ENCODE data around the gene NRG3. TPM values are rescaled to one million over a fixed set of nuclear protein-coding genes. Genes with fewer than 3 reads are reported as not detected.

NRG3 gene
- total RNA-seq, 1 experiment from 2014 or later = not detected

GRCh38 chr10:81920213-81920829 is 45.3 kb downstream of the NRG3 start:
- Histone ChIP-seq H3K9ac (ENCODE audit: low read length) (no peak overlapping the region), H3K4me1 (ENCODE audit: control insufficient read depth in 1 of 2, insufficient read depth in 2 of 2, low read length in 2 of 2) (no peaks in the 10 kb centered on the region), H3K79me2 (ENCODE audit: insufficient read depth, low read length) (no peaks in the 10 kb centered on the region), H3K9me3 (ENCODE audit: control insufficient read depth in 1 of 2, insufficient read depth in 1 of 2, low read depth in 1 of 2, low read length in 2 of 2) (peaks cover 6 to 18% of the 10 kb centered on the region in 2 experiments; a peak in 2 of 4 replicates), H4K20me1 (ENCODE audit: insufficient read depth) (no peaks in the 10 kb centered on the region), H3K4me3 (replicated peaks in 1 of 2; ENCODE audit: low read depth in 1 of 2, low read length in 2 of 2) (no peak overlapping the region), H3K36me3 (ENCODE audit: control insufficient read depth in 1 of 2, insufficient read depth in 2 of 2, low read length in 2 of 2) (no peaks in the 10 kb centered on the region), H3K4me2 (ENCODE audit: low read length) (no peak overlapping the region), H3K27ac (ENCODE audit: low read depth, low read length) (no peak overlapping the region), H3K9me2 (ENCODE audit: insufficient read depth) (no peaks in the 10 kb centered on the region), H3K27me3 (ENCODE audit: insufficient read depth, low read length) (no peaks in the 10 kb centered on the region), H2AFZ (ENCODE audit: low read depth, low read length, poor library complexity, severe bottlenecking) (no peak overlapping the region)
- ChIA-PET RAD21 (ENCODE audit: low non-redundant PET in 1 of 2, low total read pairs in 2 of 2, uncharacterized antibody in 2 of 2, unreplicated experiment in 2 of 2) (no interaction called here), POLR2A (no interaction called here), CTCF (no interaction called here)
- intact Hi-C loops (cut with micrococcal nuclease) = no loop called here
- no peak for DNase-seq (ENCODE audit: low read depth, low spot score)
- TF ChIP-seq POLR2AphosphoS5 (IDR thresholded peaks at IDR 0.05; ENCODE audit: low read depth, low read length) (no peak), CTCF (IDR thresholded peaks at IDR 0.05 in 2 of 3, conservative IDR thresholded peaks at IDR 0.05 in 1 of 3; ENCODE audit: borderline replicate concordance in 1 of 3, insufficient read depth in 1 of 3, low read depth in 2 of 3, low read length in 2 of 3) (peak in 2 of 3 experiments; percentile 37 to 44; a peak in 3 of 6 replicates)
- BruUV-seq (replicated peaks) = no TSS peak
- no peak for ATAC-seq

GRCh38 chr10:81928119-81928518 is 53.1 kb downstream of the NRG3 start:
- H4K20me1 ChIP-seq (ENCODE audit: insufficient read depth) = no peaks in the 10 kb centered on the region
- BruUV-seq (replicated peaks) = no TSS peak
- no peak overlapping the region for H2AFZ ChIP-seq (ENCODE audit: low read depth, low read length, poor library complexity, severe bottlenecking)
- TF ChIP-seq ATF3 (IDR thresholded peaks at IDR 0.05) (no peak), POLR2AphosphoS5 (IDR thresholded peaks at IDR 0.05; ENCODE audit: low read depth, low read length) (no peak), ZFX (IDR thresholded peaks at IDR 0.05) (no peak), SIN3A (IDR thresholded peaks at IDR 0.05; ENCODE audit: low read depth) (no peak), SRF (IDR thresholded peaks at IDR 0.05; ENCODE audit: low read depth) (no peak), SP1 (IDR thresholded peaks at IDR 0.05; ENCODE audit: low read depth) (no peak), ZBTB33 (IDR thresholded peaks at IDR 0.05; ENCODE audit: extremely low read depth, insufficient replicate concordance, low read length) (no peak), CBX3 (IDR thresholded peaks at IDR 0.05; ENCODE audit: low read depth) (no peak), CEBPB (IDR thresholded peaks at IDR 0.05; ENCODE audit: low read depth) (no peak), EGR1 (IDR thresholded peaks at IDR 0.05; ENCODE audit: low read depth) (no peak), REST (IDR thresholded peaks at IDR 0.05; ENCODE audit: low read depth) (no peak), RAD21 (IDR thresholded peaks at IDR 0.05; ENCODE audit: low read depth) (no peak)

More at GRCh38 chr10:81928119-81928518, 53.1 kb downstream of the NRG3 start:
- H3K4me1 ChIP-seq (ENCODE audit: control insufficient read depth in 1 of 2, insufficient read depth in 2 of 2, low read length in 2 of 2) = no peaks in the 10 kb centered on the region
- H3K4me3 ChIP-seq (replicated peaks in 1 of 2; ENCODE audit: low read depth in 1 of 2, low read length in 2 of 2) = no peak overlapping the region
- H3K27me3 ChIP-seq (ENCODE audit: insufficient read depth, low read length) = no peaks in the 10 kb centered on the region
- no peak overlapping the region for H3K9ac ChIP-seq (ENCODE audit: low read length)
- ChIA-PET RAD21 (ENCODE audit: low non-redundant PET in 1 of 2, low total read pairs in 2 of 2, uncharacterized antibody in 2 of 2, unreplicated experiment in 2 of 2) (no interaction called here), CTCF (no interaction called here), POLR2A (no interaction called here)
- no peaks in the 10 kb centered on the region for H3K36me3 ChIP-seq (ENCODE audit: control insufficient read depth in 1 of 2, insufficient read depth in 2 of 2, low read length in 2 of 2)
- no peaks in the 10 kb centered on the region for H3K79me2 ChIP-seq (ENCODE audit: insufficient read depth, low read length)
- intact Hi-C loops (cut with micrococcal nuclease) = no loop called here
- H3K4me2 ChIP-seq (ENCODE audit: low read length) = no peak overlapping the region
- H3K27ac ChIP-seq (ENCODE audit: low read depth, low read length) = no peak overlapping the region
- ATAC-seq = no peak
- no peaks in the 10 kb centered on the region for H3K9me2 ChIP-seq (ENCODE audit: insufficient read depth)
- DNase-seq (ENCODE audit: low read depth, low spot score) = no peak
- H3K9me3 ChIP-seq (ENCODE audit: control insufficient read depth in 1 of 2, insufficient read depth in 1 of 2, low read depth in 1 of 2, low read length in 2 of 2) = peaks cover 4 to 18% of the 10 kb centered on the region in 2 experiments; a peak in 2 of 4 replicates
